ENCODE measurements around the gene CTSD. TPM values are rescaled to one million over a fixed set of nuclear protein-coding genes. Genes with fewer than 3 reads are reported as not detected.
A peak's percentile ranks its signal among the peaks of the same experiment; 100 is the strongest.
"Not testable (repeated sequence)": the region's sequence is repeated elsewhere in the genome, so short reads cannot be mapped to it uniquely, and the experiment has no call there.

The CTSD gene
- total RNA-seq, 1 donor from 2014 or later, result 224 TPM

- H3K4me3 Mint-ChIP-seq (ENCODE audit: unreplicated experiment), result no peak overlapping the region
- no peak for DNase-seq (ENCODE audit: low spot score)
Measured at GRCh38 chr11:1772270-1773130, 8.8 kb upstream of the CTSD start.

GRCh38 chr11:1771700-1772099 is 8.0 kb upstream of the CTSD start:
- Mint-ChIP-seq H3K9me3 (ENCODE audit: unreplicated experiment) (no peaks in the 10 kb centered on the region), H3K4me1 (ENCODE audit: unreplicated experiment) (peaks cover 5% of the 10 kb centered on the region), H3K36me3 (ENCODE audit: low read depth, unreplicated experiment) (no peaks in the 10 kb centered on the region), H3K27ac (ENCODE audit: unreplicated experiment) (no peak overlapping the region), H3K4me3 (ENCODE audit: unreplicated experiment) (no peak overlapping the region), H3K27me3 (ENCODE audit: unreplicated experiment) (peaks cover 15% of the 10 kb centered on the region)
- no peak for DNase-seq (ENCODE audit: low spot score)
- TF ChIP-seq CTCF (IDR thresholded peaks at IDR 0.05; ENCODE audit: unreplicated experiment), result no peak

More at GRCh38 chr11:1772270-1773130, 8.8 kb upstream of the CTSD start:
- no peak for TF ChIP-seq CTCF (IDR thresholded peaks at IDR 0.05; ENCODE audit: unreplicated experiment)
- Mint-ChIP-seq H3K27ac (ENCODE audit: unreplicated experiment) (no peak overlapping the region), H3K27me3 (ENCODE audit: unreplicated experiment) (peaks cover 16% of the 10 kb centered on the region), H3K36me3 (ENCODE audit: low read depth, unreplicated experiment) (no peaks in the 10 kb centered on the region), H3K9me3 (ENCODE audit: unreplicated experiment) (no peaks in the 10 kb centered on the region), H3K4me1 (ENCODE audit: unreplicated experiment) (peaks cover 5% of the 10 kb centered on the region)

GRCh38 chr11:1771273-1771672 is 7.5 kb upstream of the CTSD start:
- no peaks in the 10 kb centered on the region for H3K9me3 Mint-ChIP-seq (ENCODE audit: unreplicated experiment)
- H3K27ac Mint-ChIP-seq (ENCODE audit: unreplicated experiment), result no peak overlapping the region
- H3K4me3 Mint-ChIP-seq (ENCODE audit: unreplicated experiment), result no peak overlapping the region
- no peak for DNase-seq (ENCODE audit: low spot score)
- peaks cover 5% of the 10 kb centered on the region for H3K4me1 Mint-ChIP-seq (ENCODE audit: unreplicated experiment)
- H3K27me3 Mint-ChIP-seq (ENCODE audit: unreplicated experiment), result peaks cover 13% of the 10 kb centered on the region
- no peaks in the 10 kb centered on the region for H3K36me3 Mint-ChIP-seq (ENCODE audit: low read depth, unreplicated experiment)
- no peak for TF ChIP-seq CTCF (IDR thresholded peaks at IDR 0.05; ENCODE audit: unreplicated experiment)

- TF ChIP-seq CTCF (IDR thresholded peaks at IDR 0.05; ENCODE audit: unreplicated experiment), result no peak
- Mint-ChIP-seq H3K9me3 (ENCODE audit: unreplicated experiment) (no peaks in the 10 kb centered on the region), H3K27me3 (ENCODE audit: unreplicated experiment) (peaks cover 13% of the 10 kb centered on the region), H3K36me3 (ENCODE audit: low read depth, unreplicated experiment) (no peaks in the 10 kb centered on the region), H3K27ac (ENCODE audit: unreplicated experiment) (no peak overlapping the region), H3K4me1 (ENCODE audit: unreplicated experiment) (peaks cover 5% of the 10 kb centered on the region), H3K4me3 (ENCODE audit: unreplicated experiment) (no peak overlapping the region)
- no peak for DNase-seq (ENCODE audit: low spot score)
Measured at GRCh38 chr11:1770528-1770927, 6.8 kb upstream of the CTSD start.

GRCh38 chr11:1770061-1770460 is 6.3 kb upstream of the CTSD start:
- Mint-ChIP-seq H3K36me3 (ENCODE audit: low read depth, unreplicated experiment) (no peaks in the 10 kb centered on the region), H3K4me3 (ENCODE audit: unreplicated experiment) (peak overlapping the region; percentile 28), H3K9me3 (ENCODE audit: unreplicated experiment) (no peaks in the 10 kb centered on the region), H3K27me3 (ENCODE audit: unreplicated experiment) (peaks cover 13% of the 10 kb centered on the region), H3K4me1 (ENCODE audit: unreplicated experiment) (peaks cover 5% of the 10 kb centered on the region), H3K27ac (ENCODE audit: unreplicated experiment) (no peak overlapping the region)
- DNase-seq (ENCODE audit: low spot score), result no peak
- TF ChIP-seq CTCF (IDR thresholded peaks at IDR 0.05; ENCODE audit: unreplicated experiment), result no peak

GRCh38 chr11:1769304-1769936 is 5.7 kb upstream of the CTSD start:
- not testable (repeated sequence) for H3K4me3 Mint-ChIP-seq (ENCODE audit: unreplicated experiment)

More at GRCh38 chr11:1769304-1769936, 5.7 kb upstream of the CTSD start:
- peaks cover 11% of the 10 kb centered on the region for H3K27me3 Mint-ChIP-seq (ENCODE audit: unreplicated experiment)
- H3K4me1 Mint-ChIP-seq (ENCODE audit: unreplicated experiment); DNase-seq (ENCODE audit: low spot score); H3K27ac Mint-ChIP-seq (ENCODE audit: unreplicated experiment); H3K36me3 Mint-ChIP-seq (ENCODE audit: low read depth, unreplicated experiment); H3K9me3 Mint-ChIP-seq (ENCODE audit: unreplicated experiment): not testable (repeated sequence)
